ENCODE measurements around the gene PDE4B.
"Not testable (repeated sequence)": the region's sequence is repeated elsewhere in the genome, so short reads cannot be mapped to it uniquely, and the experiment has no call there.

PDE4B gene

GRCh38 chr1:66402194-66402593 lies 609.5 kb downstream of the PDE4B start:
- no peak for DNase-seq

- DNase-seq = no peak
Observed at GRCh38 chr1:66403007-66403731, 610.5 kb downstream of the PDE4B start.

GRCh38 chr1:66405061-66405460 lies 612.4 kb downstream of the PDE4B start:
- no peak for DNase-seq

GRCh38 chr1:66411449-66411848 lies 618.8 kb downstream of the PDE4B start:
- DNase-seq = not testable (repeated sequence)

- no peak for DNase-seq
Observed at GRCh38 chr1:66412704-66413103, 620.0 kb downstream of the PDE4B start.

- no peak for DNase-seq
Observed at GRCh38 chr1:66413136-66413837, 620.6 kb downstream of the PDE4B start.

GRCh38 chr1:66413838-66414175 lies 621.1 kb downstream of the PDE4B start:
- DNase-seq = no peak

GRCh38 chr1:66415281-66415680 lies 622.6 kb downstream of the PDE4B start:
- no peak for DNase-seq

GRCh38 chr1:66415866-66416265 lies 623.2 kb downstream of the PDE4B start:
- no peak for DNase-seq

- DNase-seq = no peak
Observed at GRCh38 chr1:66416295-66416694, 623.6 kb downstream of the PDE4B start.

- no peak for DNase-seq
Observed at GRCh38 chr1:66418021-66418420, 625.3 kb downstream of the PDE4B start.

GRCh38 chr1:66420171-66420570 lies 627.5 kb downstream of the PDE4B start:
- not testable (repeated sequence) for DNase-seq

- not testable (repeated sequence) for DNase-seq
Observed at GRCh38 chr1:66420906-66421305, 628.2 kb downstream of the PDE4B start.

- DNase-seq = no peak
Observed at GRCh38 chr1:66422804-66423203, 630.1 kb downstream of the PDE4B start.
